Uterus (tissue), 2 donors: ENCODE data around the gene RIPOR2.

ENCODE experiments used
- CTCF ChIP-seq, 4 experiments: fragments of 200-600 bp in 2 of 4; fragments of 450-650 bp in 2 of 4; sonication (generic) in 2 of 4; IDR thresholded peaks; one replicate each; pipeline ENCODE4 v1.5.1; 2016 to 2019; ENCODE audit warnings: antibody characterized with exemption in 4 of 4, mild to moderate bottlenecking in 2 of 4, moderate library complexity in 1 of 4
- POLR2A ChIP-seq, 2 donors: fragments of 450-650 bp; IDR thresholded peaks; one replicate each; pipeline ENCODE4 v1.6.1; 2016; ENCODE audit warnings: antibody characterized with exemption in 2 of 2, mild to moderate bottlenecking in 1 of 2, moderate library complexity in 1 of 2

- no peak for TF ChIP-seq CTCF (IDR thresholded peaks at IDR 0.05)
- no peak for TF ChIP-seq POLR2A (IDR thresholded peaks at IDR 0.05)
These were observed 180.5 kb downstream of the RIPOR2 start for GRCh38 chr6:24755279-24755678.
